Activated naive CD4-positive, alpha-beta T cell treated with anti-CD3 and anti-CD28 coated beads, Interleukin-2, amount 50 U/mL, for 72 hours (primary cell): ENCODE measurements around the gene ESPNL. TPM values are rescaled to one million over a fixed set of nuclear protein-coding genes. Genes with fewer than 3 reads are reported as not detected.

Experiments
- ATAC-seq, 2 donors: fragments of 150-1000 bp; cut with Tn5 transposase; 2 replicates each; pipeline ENCODE4 v1.10.0; 2021; ENCODE audit warnings: mild to moderate bottlenecking in 2 of 2, moderate library complexity in 2 of 2
- DNase-seq, 2 donors: peaks; one replicate each; pipeline ENCODE4 v3.0.0; 2021 to 2022; ENCODE audit warnings: low spot score in 2 of 2
- H3K27ac Mint-ChIP-seq, 2 donors: one replicate each; pipeline ENCODE4 v1.8.0; 2022; ENCODE audit warnings: mild to moderate bottlenecking in 2 of 2, mixed read lengths in 2 of 2
- H3K36me3 Mint-ChIP-seq, 2 donors: one replicate each; pipeline ENCODE4 v1.8.0; 2022; ENCODE audit warnings: mixed read lengths in 2 of 2
- H3K9me3 Mint-ChIP-seq, 2 donors: one replicate each; pipeline ENCODE4 v1.8.0; 2022; ENCODE audit warnings: mixed read lengths in 2 of 2
- total RNA-seq, 2 donors: library from RNA; stranded (reverse); gene quantifications; one replicate each; pipeline ENCODE4 v1.2.3, GENCODE V29; 2022

The ESPNL gene
- total RNA-seq, 2 donors from 2014 or later: 0.18 to 0.43 TPM

- Mint-ChIP-seq H3K9me3 (no peaks in the 10 kb centered on the region), H3K36me3 (no peaks in the 10 kb centered on the region), H3K27ac (no peak within 1 kb of the TSS)
- no peak for DNase-seq
- no peak for ATAC-seq
Observed at GRCh38 chr2:238138331-238139195, 38.4 kb downstream of the ESPNL start, which contains the start of gene KLHL30. Gene KLHL30, plus strand, starts transcription at chr2:238138668. Its CDS starts 2,087 bp downstream, at chr2:238140755.

GRCh38 chr2:238139196-238140039, 39.3 kb downstream of the ESPNL start:
- Mint-ChIP-seq H3K27ac (no peak overlapping the region), H3K9me3 (no peaks in the 10 kb centered on the region), H3K36me3 (no peaks in the 10 kb centered on the region)
- peak; percentile 30 to 65 for ATAC-seq
- peak in 1 of 2 donors; percentile 68 for DNase-seq

- no peak for ATAC-seq
- Mint-ChIP-seq H3K36me3 (no peaks in the 10 kb centered on the region), H3K27ac (no peak overlapping the region), H3K9me3 (no peaks in the 10 kb centered on the region)
- no peak for DNase-seq
Observed at GRCh38 chr2:238140040-238140439, 39.9 kb downstream of the ESPNL start.

GRCh38 chr2:238140721-238141540, 40.8 kb downstream of the ESPNL start:
- Mint-ChIP-seq H3K36me3 (no peaks in the 10 kb centered on the region), H3K9me3 (no peaks in the 10 kb centered on the region), H3K27ac (no peak overlapping the region)
- ATAC-seq (no peak), DNase-seq (no peak)

- Mint-ChIP-seq H3K27ac (peak overlapping the region in 1 of 2 donors; percentile 19), H3K9me3 (no peaks in the 10 kb centered on the region), H3K36me3 (no peaks in the 10 kb centered on the region)
- ATAC-seq (peak in 1 of 2 donors; percentile 20), DNase-seq (no peak)
Observed at GRCh38 chr2:238141541-238142318, 41.6 kb downstream of the ESPNL start.

- ATAC-seq (no peak), DNase-seq (no peak)
- Mint-ChIP-seq H3K27ac (no peak overlapping the region), H3K9me3 (no peaks in the 10 kb centered on the region), H3K36me3 (no peaks in the 10 kb centered on the region)
Observed at GRCh38 chr2:238142382-238143205, 42.5 kb downstream of the ESPNL start.

GRCh38 chr2:238143239-238143951, 43.3 kb downstream of the ESPNL start:
- peak overlapping the region; percentile 22 to 57 for H3K27ac Mint-ChIP-seq
- ATAC-seq (peak in 1 of 2 donors; percentile 47), DNase-seq (no peak)
- no peaks in the 10 kb centered on the region for H3K36me3 Mint-ChIP-seq
- no peaks in the 10 kb centered on the region for H3K9me3 Mint-ChIP-seq

GRCh38 chr2:238144262-238144661, 44.1 kb downstream of the ESPNL start:
- ATAC-seq: no peak
- H3K9me3 Mint-ChIP-seq: no peaks in the 10 kb centered on the region
- no peaks in the 10 kb centered on the region for H3K36me3 Mint-ChIP-seq
- no peak overlapping the region for H3K27ac Mint-ChIP-seq
- no peak for DNase-seq

GRCh38 chr2:238145046-238145445, 44.9 kb downstream of the ESPNL start:
- H3K27ac Mint-ChIP-seq: no peak overlapping the region
- no peak for ATAC-seq

GRCh38 chr2:238145851-238146250, 45.7 kb downstream of the ESPNL start:
- DNase-seq (no peak), ATAC-seq (no peak)
- no peak overlapping the region for H3K27ac Mint-ChIP-seq
- no peaks in the 10 kb centered on the region for H3K36me3 Mint-ChIP-seq
- no peaks in the 10 kb centered on the region for H3K9me3 Mint-ChIP-seq

More at GRCh38 chr2:238145046-238145445, 44.9 kb downstream of the ESPNL start:
- Mint-ChIP-seq H3K9me3 (no peaks in the 10 kb centered on the region), H3K36me3 (no peaks in the 10 kb centered on the region)
- DNase-seq: no peak

GRCh38 chr2:238146884-238147544, 46.9 kb downstream of the ESPNL start:
- Mint-ChIP-seq H3K27ac (no peak overlapping the region), H3K36me3 (no peaks in the 10 kb centered on the region), H3K9me3 (no peaks in the 10 kb centered on the region)
- DNase-seq (no peak), ATAC-seq (no peak)

GRCh38 chr2:238148981-238149380, 48.8 kb downstream of the ESPNL start:
- Mint-ChIP-seq H3K27ac (no peak overlapping the region), H3K36me3 (no peaks in the 10 kb centered on the region), H3K9me3 (peaks cover 0 to 2% of the 10 kb centered on the region in 2 donors)
- DNase-seq (no peak), ATAC-seq (no peak)

- Mint-ChIP-seq H3K9me3 (peaks cover 0 to 8% of the 10 kb centered on the region in 2 donors), H3K27ac (no peak overlapping the region), H3K36me3 (no peaks in the 10 kb centered on the region)
- no peak for DNase-seq
- ATAC-seq: no peak
Observed at GRCh38 chr2:238149841-238150572, 49.9 kb downstream of the ESPNL start.
